IgD-negative memory B cell (primary cell): ENCODE results near the gene GPR12. TPM values are rescaled to one million over a fixed set of nuclear protein-coding genes. Genes with fewer than 3 reads are reported as not detected.

Source experiments
- H3K27ac Mint-ChIP-seq, 3 donors: one replicate each; pipeline ENCODE4 v1.8.0; 2020 to 2022; ENCODE audit warnings: mild to moderate bottlenecking in 3 of 3, mixed read lengths in 3 of 3, moderate library complexity in 1 of 3
- H3K27me3 Mint-ChIP-seq: one replicate; pipeline ENCODE4 v1.8.0; 2021; ENCODE audit warnings: mixed read lengths
- H3K36me3 Mint-ChIP-seq: one replicate; pipeline ENCODE4 v1.8.0; 2020; ENCODE audit warnings: mild to moderate bottlenecking, mixed read lengths
- H3K4me1 Mint-ChIP-seq, 3 donors: one replicate each; pipeline ENCODE4 v1.8.0; 2020 to 2022; ENCODE audit warnings: mixed read lengths in 3 of 3, mild to moderate bottlenecking in 1 of 3
- H3K4me3 Mint-ChIP-seq, 4 donors: one replicate each; pipeline ENCODE4 v1.8.0; 2020 to 2022; ENCODE audit warnings: mild to moderate bottlenecking in 4 of 4, mixed read lengths in 4 of 4, moderate library complexity in 3 of 4
- H3K9me3 Mint-ChIP-seq, 3 donors: one replicate each; pipeline ENCODE4 v1.8.0; 2020 to 2021; ENCODE audit warnings: mixed read lengths in 3 of 3, mild to moderate bottlenecking in 1 of 3
- polyA plus RNA-seq: library from polyadenylated mRNA; unstranded; fragments of 300-500 nt; fragmentation: Illumina TruSeq; gene quantifications from one replicate; pipeline ENCODE4 v1.2.3, GENCODE V29; 2021

The GPR12 gene
- polyA plus RNA-seq, 1 donor from 2014 or later: not detected

- Mint-ChIP-seq H3K36me3 (no peaks in the 10 kb centered on the region), H3K4me1 (peaks cover 8 to 17% (median 9%) of the 10 kb centered on the region in 3 donors), H3K4me3 (peak overlapping the region; percentile 25 to 92 (median 76)), H3K27ac (peak overlapping the region in 1 of 3 donors; percentile 73), H3K27me3 (peaks cover 8% of the 10 kb centered on the region), H3K9me3 (peaks cover 0 to 2% (median 0%) of the 10 kb centered on the region in 3 donors)
Measured at GRCh38 chr13:26721251-26722121, 39.1 kb downstream of the GPR12 start.

GRCh38 chr13:26719356-26719945, 41.1 kb downstream of the GPR12 start:
- Mint-ChIP-seq H3K27ac (no peak overlapping the region), H3K27me3 (peaks cover 6% of the 10 kb centered on the region), H3K36me3 (no peaks in the 10 kb centered on the region), H3K9me3 (no peaks in the 10 kb centered on the region), H3K4me1 (peaks cover 8 to 17% (median 9%) of the 10 kb centered on the region in 3 donors), H3K4me3 (peak overlapping the region in 1 of 4 donors; percentile 4)

GRCh38 chr13:26718872-26719271, 41.7 kb downstream of the GPR12 start:
- no peaks in the 10 kb centered on the region for H3K9me3 Mint-ChIP-seq
- H3K27ac Mint-ChIP-seq: no peak overlapping the region
- peaks cover 8 to 17% (median 9%) of the 10 kb centered on the region in 3 donors for H3K4me1 Mint-ChIP-seq
- H3K4me3 Mint-ChIP-seq: peak overlapping the region in 1 of 4 donors; percentile 67
- no peaks in the 10 kb centered on the region for H3K36me3 Mint-ChIP-seq
- peaks cover 6% of the 10 kb centered on the region for H3K27me3 Mint-ChIP-seq

- H3K36me3 Mint-ChIP-seq: no peaks in the 10 kb centered on the region
- no peak overlapping the region for H3K4me3 Mint-ChIP-seq
- peaks cover 8 to 17% (median 9%) of the 10 kb centered on the region in 3 donors for H3K4me1 Mint-ChIP-seq
- H3K27me3 Mint-ChIP-seq: peaks cover 6% of the 10 kb centered on the region
- H3K9me3 Mint-ChIP-seq: no peaks in the 10 kb centered on the region
- H3K27ac Mint-ChIP-seq: no peak overlapping the region
Measured at GRCh38 chr13:26718146-26718545, 42.4 kb downstream of the GPR12 start.

- Mint-ChIP-seq H3K27ac (no peak overlapping the region), H3K4me1 (peaks cover 8 to 14% (median 9%) of the 10 kb centered on the region in 3 donors), H3K4me3 (no peak overlapping the region), H3K9me3 (peaks cover 0 to 9% (median 3%) of the 10 kb centered on the region in 3 donors), H3K36me3 (no peaks in the 10 kb centered on the region), H3K27me3 (peaks cover 9% of the 10 kb centered on the region)
Measured at GRCh38 chr13:26716984-26717383, 43.6 kb downstream of the GPR12 start.

GRCh38 chr13:26713341-26713740, 47.2 kb downstream of the GPR12 start:
- no peaks in the 10 kb centered on the region for H3K4me1 Mint-ChIP-seq

GRCh38 chr13:26711211-26711610, 49.4 kb downstream of the GPR12 start:
- Mint-ChIP-seq H3K27ac (no peak overlapping the region), H3K4me1 (no peaks in the 10 kb centered on the region), H3K4me3 (no peak overlapping the region)

More at GRCh38 chr13:26713341-26713740, 47.2 kb downstream of the GPR12 start:
- peaks cover 0 to 10% (median 3%) of the 10 kb centered on the region in 3 donors for H3K9me3 Mint-ChIP-seq
- no peak overlapping the region for H3K4me3 Mint-ChIP-seq
- no peak overlapping the region for H3K27ac Mint-ChIP-seq
- no peaks in the 10 kb centered on the region for H3K36me3 Mint-ChIP-seq
- peaks cover 6% of the 10 kb centered on the region for H3K27me3 Mint-ChIP-seq

GRCh38 chr13:26710166-26710565, 50.4 kb downstream of the GPR12 start:
- Mint-ChIP-seq H3K27me3 (peaks cover 4% of the 10 kb centered on the region), H3K9me3 (peaks cover 0 to 10% (median 3%) of the 10 kb centered on the region in 3 donors), H3K4me1 (no peaks in the 10 kb centered on the region), H3K36me3 (no peaks in the 10 kb centered on the region), H3K4me3 (no peak overlapping the region), H3K27ac (no peak overlapping the region)

More at GRCh38 chr13:26711211-26711610, 49.4 kb downstream of the GPR12 start:
- peaks cover 4% of the 10 kb centered on the region for H3K27me3 Mint-ChIP-seq
- peaks cover 0 to 10% (median 3%) of the 10 kb centered on the region in 3 donors for H3K9me3 Mint-ChIP-seq
- H3K36me3 Mint-ChIP-seq: no peaks in the 10 kb centered on the region

- Mint-ChIP-seq H3K4me1 (no peaks in the 10 kb centered on the region), H3K27me3 (peaks cover 4% of the 10 kb centered on the region), H3K27ac (no peak overlapping the region), H3K9me3 (peaks cover 0 to 10% (median 3%) of the 10 kb centered on the region in 3 donors), H3K36me3 (no peaks in the 10 kb centered on the region), H3K4me3 (no peak overlapping the region)
Measured at GRCh38 chr13:26709461-26709860, 51.1 kb downstream of the GPR12 start.

- Mint-ChIP-seq H3K27me3 (peaks cover 4% of the 10 kb centered on the region), H3K27ac (no peak overlapping the region), H3K9me3 (peaks cover 0 to 10% (median 3%) of the 10 kb centered on the region in 3 donors), H3K4me1 (no peaks in the 10 kb centered on the region), H3K4me3 (no peak overlapping the region), H3K36me3 (no peaks in the 10 kb centered on the region)
Measured at GRCh38 chr13:26708007-26708297, 52.6 kb downstream of the GPR12 start.

- Mint-ChIP-seq H3K4me3 (no peak overlapping the region), H3K27me3 (no peaks in the 10 kb centered on the region), H3K27ac (no peak overlapping the region), H3K9me3 (peaks cover 0 to 5% (median 0%) of the 10 kb centered on the region in 3 donors), H3K36me3 (no peaks in the 10 kb centered on the region), H3K4me1 (no peaks in the 10 kb centered on the region)
Measured at GRCh38 chr13:26707122-26708006, 53.2 kb downstream of the GPR12 start.

- Mint-ChIP-seq H3K27ac (no peak overlapping the region), H3K4me1 (no peaks in the 10 kb centered on the region), H3K4me3 (no peak overlapping the region), H3K9me3 (no peaks in the 10 kb centered on the region), H3K36me3 (no peaks in the 10 kb centered on the region), H3K27me3 (no peaks in the 10 kb centered on the region)
Measured at GRCh38 chr13:26706381-26706780, 54.2 kb downstream of the GPR12 start.

- H3K4me3 Mint-ChIP-seq: no peak overlapping the region
- no peak overlapping the region for H3K27ac Mint-ChIP-seq
- no peaks in the 10 kb centered on the region for H3K4me1 Mint-ChIP-seq
- no peaks in the 10 kb centered on the region for H3K36me3 Mint-ChIP-seq
- peaks cover 2% of the 10 kb centered on the region for H3K27me3 Mint-ChIP-seq
- no peaks in the 10 kb centered on the region for H3K9me3 Mint-ChIP-seq
Measured at GRCh38 chr13:26705536-26705935, 55.0 kb downstream of the GPR12 start.
